Measurements from ENCODE around the gene SFT2D3. TPM values are rescaled to one million over a fixed set of nuclear protein-coding genes. Genes with fewer than 3 reads are reported as not detected.

Gene SFT2D3
- total RNA-seq, 1 donor: 5.8 TPM

GRCh38 chr2:127681288-127681804, 20.0 kb upstream of the SFT2D3 start:
- Histone ChIP-seq H3K4me1 (ENCODE audit: insufficient read depth, low read length) (peaks cover 7% of the 10 kb centered on the region), H3K4me3 (ENCODE audit: insufficient read depth, low read length) (peak overlapping the region; percentile 61), H3K79me2 (ENCODE audit: insufficient read depth, low read length) (no peaks in the 10 kb centered on the region), H4K20me1 (ENCODE audit: insufficient read depth, low read length) (no peaks in the 10 kb centered on the region), H2AFZ (ENCODE audit: low read length) (peak overlapping the region; percentile 85), H3K36me3 (ENCODE audit: insufficient read depth, low read length) (no peaks in the 10 kb centered on the region), H3K4me2 (ENCODE audit: insufficient read depth, low read length) (peak overlapping the region; percentile 74), H3K9me3 (ENCODE audit: low read depth, low read length) (no peaks in the 10 kb centered on the region), H3K27me3 (ENCODE audit: insufficient read depth, low read length) (peaks cover 20% of the 10 kb centered on the region), H3K27ac (ENCODE audit: low read depth, low read length) (no peak overlapping the region)
- no peak for TF ChIP-seq CTCF (IDR thresholded peaks at IDR 0.05; ENCODE audit: extremely low read depth, low read depth, low read length)
- peak; percentile 90 for DNase-seq (ENCODE audit: insufficient read length, low spot score, missing footprints)

DNA sequence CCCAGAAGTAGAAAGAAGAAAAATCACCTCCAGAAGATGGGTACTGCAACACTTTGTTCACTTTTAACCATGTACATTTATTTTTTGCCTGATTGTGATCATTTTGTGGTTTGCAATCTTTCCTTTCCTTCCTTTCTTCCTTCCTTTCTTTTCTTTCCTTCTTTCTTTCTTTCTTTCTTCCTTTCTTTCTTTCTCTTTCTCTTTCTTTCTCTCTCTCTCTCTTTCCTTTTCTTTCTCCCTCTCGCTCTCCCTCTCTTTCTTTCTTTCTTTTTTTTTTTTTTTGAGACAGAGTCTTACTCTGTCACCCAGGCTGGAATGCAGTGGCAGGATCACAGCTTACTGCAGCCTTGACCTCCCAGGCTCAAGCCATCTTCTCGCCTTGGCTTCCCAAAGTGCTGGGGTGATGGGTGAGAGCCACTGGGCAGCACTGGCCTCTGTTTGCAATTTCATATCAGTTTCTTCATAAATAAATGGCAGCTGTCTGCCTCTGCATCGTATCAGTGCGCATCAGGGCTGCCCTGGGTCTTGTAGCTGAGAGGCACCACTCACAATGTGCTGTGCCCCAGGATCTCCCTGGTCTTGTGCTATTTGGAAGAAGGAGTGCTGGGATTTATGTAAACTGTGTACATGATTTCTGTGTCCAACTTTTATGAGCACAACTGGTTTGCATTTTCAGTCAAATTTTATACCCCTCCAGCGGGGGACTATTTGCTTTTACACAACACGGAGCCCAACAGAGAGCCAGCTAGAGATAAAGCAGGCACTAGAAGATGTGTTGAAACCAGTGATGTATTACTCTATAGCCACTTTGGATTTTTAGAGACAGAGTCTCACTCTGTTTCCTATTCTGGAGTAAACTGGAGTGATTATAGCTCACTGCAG, 19.1 kb upstream of the SFT2D3 start:
- no peak for TF ChIP-seq CTCF (IDR thresholded peaks at IDR 0.05; ENCODE audit: extremely low read depth, low read depth, low read length)
- Histone ChIP-seq H3K79me2 (ENCODE audit: insufficient read depth, low read length) (no peaks in the 10 kb centered on the region), H3K9me3 (ENCODE audit: low read depth, low read length) (no peaks in the 10 kb centered on the region), H3K4me1 (ENCODE audit: insufficient read depth, low read length) (peaks cover 7% of the 10 kb centered on the region), H3K36me3 (ENCODE audit: insufficient read depth, low read length) (no peaks in the 10 kb centered on the region), H3K4me2 (ENCODE audit: insufficient read depth, low read length) (no peak overlapping the region), H4K20me1 (ENCODE audit: insufficient read depth, low read length) (no peaks in the 10 kb centered on the region), H3K4me3 (ENCODE audit: insufficient read depth, low read length) (no peak overlapping the region), H3K27ac (ENCODE audit: low read depth, low read length) (no peak overlapping the region), H2AFZ (ENCODE audit: low read length) (no peak overlapping the region), H3K27me3 (ENCODE audit: insufficient read depth, low read length) (peaks cover 11% of the 10 kb centered on the region)
- no peak for DNase-seq (ENCODE audit: insufficient read length, low spot score, missing footprints)

GRCh38 chr2:127683056-127683455, 18.2 kb upstream of the SFT2D3 start:
- peaks cover 7% of the 10 kb centered on the region for H3K4me1 ChIP-seq (ENCODE audit: insufficient read depth, low read length)
- H3K36me3 ChIP-seq (ENCODE audit: insufficient read depth, low read length): no peaks in the 10 kb centered on the region
- no peak for TF ChIP-seq CTCF (IDR thresholded peaks at IDR 0.05; ENCODE audit: extremely low read depth, low read depth, low read length)
- H3K27me3 ChIP-seq (ENCODE audit: insufficient read depth, low read length): peaks cover 4% of the 10 kb centered on the region
- H4K20me1 ChIP-seq (ENCODE audit: insufficient read depth, low read length): no peaks in the 10 kb centered on the region
- H2AFZ ChIP-seq (ENCODE audit: low read length): no peak overlapping the region
- no peak overlapping the region for H3K4me2 ChIP-seq (ENCODE audit: insufficient read depth, low read length)
- no peaks in the 10 kb centered on the region for H3K79me2 ChIP-seq (ENCODE audit: insufficient read depth, low read length)
- DNase-seq (ENCODE audit: insufficient read length, low spot score, missing footprints): no peak
- H3K27ac ChIP-seq (ENCODE audit: low read depth, low read length): no peak overlapping the region
- H3K9me3 ChIP-seq (ENCODE audit: low read depth, low read length): no peaks in the 10 kb centered on the region
- H3K4me3 ChIP-seq (ENCODE audit: insufficient read depth, low read length): no peak overlapping the region

DNA sequence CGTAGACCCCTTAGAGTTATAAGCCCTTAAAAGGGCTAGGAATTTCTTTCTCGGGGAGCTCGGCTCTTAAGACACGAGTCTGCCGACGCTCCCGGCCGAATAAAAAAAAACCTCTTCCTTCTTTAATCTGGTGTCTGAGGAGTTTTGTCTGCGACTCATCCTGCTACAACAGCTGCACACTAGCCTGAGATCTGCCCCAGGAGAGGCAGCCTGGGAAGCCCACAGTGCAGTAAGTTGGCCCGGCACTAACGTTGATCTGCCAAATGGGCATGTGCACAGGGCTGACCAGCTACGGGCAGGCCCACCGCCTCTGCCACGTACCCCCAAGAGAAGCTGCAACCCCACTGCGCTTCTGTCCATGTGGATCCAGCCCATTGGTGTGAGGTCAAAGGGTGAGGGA, 17.5 kb upstream of the SFT2D3 start:
- no peaks in the 10 kb centered on the region for H3K36me3 ChIP-seq (ENCODE audit: insufficient read depth, low read length)
- TF ChIP-seq CTCF (IDR thresholded peaks at IDR 0.05; ENCODE audit: extremely low read depth, low read depth, low read length): no peak
- no peak overlapping the region for H3K4me2 ChIP-seq (ENCODE audit: insufficient read depth, low read length)
- H2AFZ ChIP-seq (ENCODE audit: low read length): no peak overlapping the region
- H3K4me1 ChIP-seq (ENCODE audit: insufficient read depth, low read length): peaks cover 7% of the 10 kb centered on the region
- H3K4me3 ChIP-seq (ENCODE audit: insufficient read depth, low read length): no peak overlapping the region
- no peaks in the 10 kb centered on the region for H3K79me2 ChIP-seq (ENCODE audit: insufficient read depth, low read length)
- peak; percentile 74 for DNase-seq (ENCODE audit: insufficient read length, low spot score, missing footprints)
- H3K27me3 ChIP-seq (ENCODE audit: insufficient read depth, low read length): no peaks in the 10 kb centered on the region
- H3K9me3 ChIP-seq (ENCODE audit: low read depth, low read length): peaks cover 2% of the 10 kb centered on the region
- H4K20me1 ChIP-seq (ENCODE audit: insufficient read depth, low read length): no peaks in the 10 kb centered on the region
- no peak overlapping the region for H3K27ac ChIP-seq (ENCODE audit: low read depth, low read length)

Data from osteoblast (primary cell).